IPS DF 19.7 (cell line): ENCODE measurements around the gene FADS1.

Source experiments
- DNase-seq: peaks from one replicate; pipeline ENCODE4 v3.0.0-alpha.2; 2013; ENCODE audit warnings: low read depth, low spot score

The FADS1 gene

DNA sequence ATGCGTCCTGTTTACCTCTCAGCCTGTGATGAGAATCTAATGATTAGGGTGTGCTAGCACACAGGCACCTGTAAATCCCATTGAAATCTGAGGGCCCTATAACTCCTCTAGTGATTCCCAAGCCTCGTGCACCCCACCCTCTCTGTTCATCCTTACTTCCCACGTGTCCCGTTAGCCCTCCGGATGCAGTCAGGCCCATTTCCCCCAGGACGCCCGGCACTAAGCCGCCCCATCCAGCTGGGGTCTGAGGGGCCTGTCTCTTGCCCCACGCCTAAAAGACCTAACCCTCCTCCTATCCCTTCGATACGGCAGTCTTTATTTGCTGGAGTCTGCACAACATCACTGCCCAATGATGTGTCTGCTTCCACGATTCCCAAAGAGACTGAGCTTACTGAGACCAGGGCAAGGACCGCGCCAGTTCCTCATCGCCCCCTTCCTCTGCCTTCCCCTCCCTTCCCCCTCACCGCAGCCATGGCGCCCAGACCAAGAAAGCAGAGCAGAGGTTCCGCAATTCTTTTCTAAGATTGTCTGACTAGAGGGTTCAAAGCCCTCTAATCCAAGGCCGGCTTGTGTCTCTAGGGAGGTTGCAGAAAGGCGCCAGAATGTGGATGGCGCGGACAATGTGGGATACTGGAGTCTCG is 10.2 kb upstream of the FADS1 start:
- no peak for DNase-seq

DNA sequence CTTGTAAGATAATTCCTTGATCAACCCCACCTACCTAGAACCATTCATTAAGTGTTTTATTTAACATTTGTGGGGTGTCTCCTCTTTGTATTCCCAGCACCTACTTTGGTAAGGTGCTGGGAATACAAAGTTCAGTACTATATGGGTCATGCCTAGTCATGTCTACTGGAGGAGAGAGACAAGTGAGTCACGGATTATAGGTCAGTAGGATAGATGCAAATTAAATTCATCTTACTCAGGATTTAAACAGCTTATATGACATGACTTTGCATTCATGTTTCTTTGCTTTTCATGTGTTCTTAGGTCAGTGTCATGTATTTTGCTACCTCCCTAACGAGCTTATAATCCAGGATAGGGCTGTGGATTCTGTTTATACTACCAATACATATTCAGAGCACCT is 3.4 kb upstream of the FADS1 start:
- no peak for DNase-seq

DNA sequence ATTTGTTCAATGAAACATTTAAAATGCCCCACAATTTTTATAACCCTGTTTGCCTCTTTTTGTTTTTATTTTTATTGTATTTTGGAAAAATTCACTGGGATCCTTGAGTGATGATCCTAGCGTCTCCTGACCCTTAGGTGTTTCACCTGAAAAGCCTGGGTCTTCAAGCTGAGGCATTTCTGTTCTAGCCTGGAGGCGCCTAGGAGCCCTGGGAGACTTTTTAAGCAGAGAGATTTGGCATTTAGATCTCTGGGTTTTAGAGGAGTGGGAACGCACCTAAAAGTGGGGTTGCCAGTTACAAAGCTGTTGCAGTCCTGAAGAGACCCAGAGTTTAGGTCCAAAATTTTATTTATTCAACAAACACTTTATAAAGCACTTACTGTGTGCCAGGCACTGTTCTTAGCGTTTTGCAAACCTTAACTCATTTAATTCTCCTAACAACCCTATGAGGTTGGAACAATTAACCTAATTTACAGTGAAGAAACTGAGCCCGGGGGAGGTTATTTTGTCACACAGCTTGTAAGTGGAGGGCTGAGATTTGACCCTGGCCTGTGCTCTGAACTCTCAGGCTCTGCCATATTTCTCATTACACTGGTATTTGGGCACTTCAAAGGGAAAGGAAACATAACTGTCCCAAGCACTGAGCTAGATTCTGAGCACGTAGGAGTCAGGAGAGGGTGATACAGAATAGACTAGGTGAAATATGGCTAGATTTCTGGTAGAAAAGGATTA is 834 bp upstream of the FADS1 start:
- DNase-seq: no peak

DNA sequence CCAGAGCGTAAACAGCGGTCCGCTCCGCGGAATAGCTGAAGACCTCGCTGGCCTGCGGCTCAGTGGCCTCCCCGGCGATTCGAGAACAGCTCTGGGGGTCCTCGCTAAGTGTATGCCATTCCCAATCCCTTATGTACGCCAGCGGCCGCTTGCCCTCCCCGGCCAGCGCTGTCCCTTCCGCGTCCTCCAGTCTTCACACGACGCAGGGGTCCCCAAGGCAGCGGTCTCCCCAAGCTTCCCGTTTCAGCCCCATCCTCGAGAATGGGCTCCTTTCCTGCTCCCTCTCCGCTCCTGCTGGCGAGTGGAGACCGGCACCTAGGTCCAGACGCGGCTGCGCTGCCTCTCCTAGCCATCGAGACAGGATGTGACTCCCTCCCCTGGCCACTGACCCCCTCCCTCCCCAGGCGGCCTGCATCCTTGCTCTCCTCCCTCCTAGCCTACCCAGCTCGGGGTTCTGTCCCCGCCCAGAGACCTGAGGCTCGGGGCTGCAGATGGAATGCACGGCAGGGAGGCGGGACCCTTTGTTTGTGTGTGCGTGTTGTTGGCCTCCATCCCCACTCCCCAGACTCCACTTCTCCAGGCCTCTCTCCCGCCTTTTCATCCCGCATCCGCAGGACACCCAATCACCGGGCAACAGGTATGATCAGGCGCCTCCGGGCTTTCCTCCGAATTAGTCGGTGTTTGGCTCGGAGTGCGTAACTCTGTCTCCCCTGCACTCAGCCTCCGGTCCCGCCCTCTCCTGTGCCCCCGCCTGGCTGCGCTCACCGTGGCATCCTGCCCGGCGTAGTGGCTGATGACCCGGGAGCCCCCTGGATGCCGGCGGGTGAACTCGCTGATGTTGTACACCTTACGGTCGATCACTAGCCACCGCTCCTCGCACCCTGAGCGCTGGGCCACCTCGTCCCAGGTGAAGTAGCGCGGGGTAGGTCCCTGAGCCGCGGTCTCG is 740 bp downstream of the FADS1 start:
- DNase-seq: no peak

DNA sequence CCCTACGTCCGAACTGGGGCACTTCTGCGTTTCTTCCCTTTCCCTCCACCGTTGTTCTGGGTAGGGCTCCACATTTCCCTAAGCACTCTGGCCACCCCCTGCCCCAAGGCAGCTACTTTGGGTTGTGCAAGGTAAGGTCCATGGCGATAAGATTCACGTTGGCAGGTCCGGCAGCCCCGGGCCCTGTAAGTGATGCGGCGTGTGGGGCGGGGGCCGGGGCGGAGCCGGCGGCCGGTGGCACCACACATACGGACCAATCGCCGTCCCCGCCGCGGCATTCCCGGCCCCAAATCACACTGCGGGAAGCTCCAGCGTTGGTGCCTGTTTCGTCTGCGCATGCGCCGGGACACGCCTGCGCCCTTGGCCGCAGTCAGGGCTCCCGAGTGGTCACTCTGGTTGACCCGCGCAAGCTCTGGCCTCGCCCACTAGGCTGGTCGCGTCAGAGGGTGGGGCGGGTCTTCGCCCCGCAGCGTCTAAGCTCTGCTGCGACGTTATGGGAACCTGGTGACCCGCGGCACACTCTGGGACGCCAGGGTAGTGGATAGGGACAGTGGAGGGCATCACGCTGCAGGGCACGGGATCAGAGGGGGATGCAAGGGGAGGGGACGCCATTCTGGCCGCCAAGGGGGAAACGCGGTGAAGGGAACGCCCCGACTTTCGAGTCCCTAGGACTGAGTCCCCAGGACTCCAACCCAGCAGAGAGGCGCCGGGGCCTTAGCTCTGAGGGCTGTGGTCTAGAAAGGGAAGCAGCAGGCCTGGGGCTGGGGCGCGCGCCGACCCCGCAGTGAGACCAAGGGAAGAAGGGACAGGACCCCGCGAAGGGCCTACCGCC is 1.6 kb downstream of the FADS1 start:
- peak; percentile 91 for DNase-seq

DNA sequence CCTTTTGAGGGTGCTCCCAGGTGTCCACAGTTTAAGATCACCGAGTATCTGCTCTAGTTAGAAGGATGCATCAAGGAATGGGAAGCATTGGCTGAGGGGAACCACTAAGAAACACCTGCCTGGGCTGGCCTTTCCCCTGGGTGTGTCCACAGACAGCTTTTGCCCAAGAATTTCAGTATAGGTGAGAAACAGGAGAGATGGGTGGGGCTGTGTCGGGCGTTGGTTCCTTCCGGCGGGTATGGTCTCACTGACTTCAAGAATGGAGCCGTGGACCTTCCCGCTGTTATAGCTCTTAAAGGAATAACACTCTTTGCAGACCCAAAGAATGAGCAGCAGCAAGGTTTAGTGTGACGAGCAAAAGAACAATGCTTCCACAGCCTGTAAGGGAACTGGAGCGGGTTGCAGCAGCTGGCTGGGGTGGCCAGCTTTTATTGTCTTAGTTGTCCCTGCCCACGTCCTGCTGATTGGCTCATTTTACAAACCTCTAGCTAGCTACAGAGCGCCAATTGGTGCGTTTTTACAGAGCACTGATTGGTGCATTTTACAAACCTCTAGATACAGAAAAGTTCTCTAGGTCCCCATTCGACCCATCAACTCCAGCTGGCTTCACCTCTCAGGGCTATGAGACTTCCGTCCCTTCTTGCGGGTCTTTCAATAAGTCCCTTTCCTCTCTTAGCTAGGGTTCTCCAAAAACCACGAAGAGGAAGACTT is 2.4 kb downstream of the FADS1 start:
- DNase-seq: no peak

DNA sequence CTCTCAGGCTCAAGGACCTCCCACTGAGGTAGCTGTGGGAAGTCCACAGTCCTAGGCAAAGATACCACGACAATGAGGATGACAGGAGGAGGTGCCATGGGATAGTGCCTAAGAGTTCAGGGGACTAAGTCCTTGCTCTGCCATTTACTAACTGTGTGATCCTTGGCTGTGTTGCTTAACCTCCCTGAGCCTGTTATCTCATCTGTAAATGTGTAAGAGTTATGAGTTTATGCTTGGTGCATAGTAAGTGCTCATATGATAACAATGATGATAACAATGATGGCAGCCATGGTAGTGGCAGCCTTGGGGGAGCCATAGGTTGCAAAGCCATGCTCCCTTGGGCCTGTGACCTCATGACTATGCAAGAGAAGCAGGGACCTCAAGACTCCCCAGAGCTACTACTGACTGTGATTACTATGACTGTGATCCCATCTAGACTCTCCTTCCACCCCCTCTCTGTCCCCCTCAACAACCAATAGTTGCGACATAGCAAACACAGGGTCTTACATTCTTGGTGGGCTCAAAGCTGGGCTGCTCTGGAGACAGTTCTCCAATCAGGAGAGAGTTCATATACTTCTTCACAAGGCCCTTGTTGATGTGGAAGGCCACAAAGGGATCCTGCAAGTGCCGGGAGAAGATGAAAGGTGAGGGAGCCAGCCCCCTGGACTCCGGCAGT is 3.9 kb downstream of the FADS1 start:
- no peak for DNase-seq

DNA sequence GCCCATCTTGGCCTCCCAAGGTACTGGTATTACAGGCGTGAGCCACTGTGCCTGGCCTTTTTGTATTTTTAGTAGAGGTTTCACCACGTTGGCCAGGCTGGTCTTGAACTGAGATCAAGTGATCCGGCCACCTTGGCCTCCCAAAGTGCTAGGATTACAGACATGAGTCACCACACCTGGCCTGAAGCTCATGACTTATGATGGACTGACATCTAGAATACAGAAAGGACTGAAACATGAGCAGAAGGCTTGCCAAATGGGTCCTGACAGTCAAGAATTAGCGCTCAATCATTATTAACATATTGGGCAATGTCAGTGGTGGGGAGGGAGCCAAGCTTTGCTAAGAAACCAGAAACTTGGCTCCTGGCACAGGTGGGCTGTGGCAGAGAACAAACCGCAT is 5.0 kb downstream of the FADS1 start:
- no peak for DNase-seq

DNA sequence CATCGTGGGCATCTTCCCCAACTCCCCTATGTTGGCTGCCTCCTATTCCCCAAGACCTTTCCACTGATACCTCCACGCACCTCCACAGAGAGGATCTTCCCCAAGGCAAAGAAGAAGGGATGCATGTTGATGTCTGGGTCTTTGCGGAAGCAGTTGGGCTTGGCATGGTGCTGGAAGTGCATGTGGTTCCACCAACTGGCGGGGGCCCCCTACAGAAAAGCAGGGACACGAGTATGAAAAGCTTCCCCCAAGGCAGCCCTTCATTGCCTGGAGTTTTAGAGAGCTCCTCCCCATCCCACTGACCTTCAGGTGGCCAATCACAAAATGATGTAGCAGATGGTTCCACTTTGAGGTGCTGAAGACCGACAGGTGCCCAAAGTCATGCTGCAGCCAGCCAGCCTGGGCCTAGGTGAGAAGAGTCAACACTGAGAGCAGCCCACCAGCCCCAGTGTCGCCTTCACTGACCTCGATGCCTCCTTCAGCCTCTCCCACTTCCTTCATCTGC is 6.1 kb downstream of the FADS1 start:
- DNase-seq: no peak

DNA sequence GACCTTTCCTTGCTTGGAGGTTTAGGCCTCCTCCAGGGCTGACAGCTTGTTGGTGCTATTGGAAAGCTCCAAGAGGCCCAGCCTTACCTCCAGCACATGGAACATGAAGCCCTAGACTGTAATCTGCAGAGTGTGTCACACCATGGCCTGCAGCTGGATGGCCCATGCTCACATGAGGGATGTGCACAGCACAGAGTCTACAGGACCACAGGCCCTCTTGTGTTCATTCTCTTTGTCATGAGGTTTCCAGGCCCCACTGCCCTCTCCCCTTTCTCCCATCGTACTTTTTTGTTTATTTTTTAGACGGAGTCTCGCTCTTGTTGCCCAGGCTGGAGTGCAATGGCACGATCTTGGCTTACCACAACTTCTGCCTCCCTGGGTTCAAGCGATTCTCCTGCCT is 10.0 kb downstream of the FADS1 start:
- no peak for DNase-seq

DNA sequence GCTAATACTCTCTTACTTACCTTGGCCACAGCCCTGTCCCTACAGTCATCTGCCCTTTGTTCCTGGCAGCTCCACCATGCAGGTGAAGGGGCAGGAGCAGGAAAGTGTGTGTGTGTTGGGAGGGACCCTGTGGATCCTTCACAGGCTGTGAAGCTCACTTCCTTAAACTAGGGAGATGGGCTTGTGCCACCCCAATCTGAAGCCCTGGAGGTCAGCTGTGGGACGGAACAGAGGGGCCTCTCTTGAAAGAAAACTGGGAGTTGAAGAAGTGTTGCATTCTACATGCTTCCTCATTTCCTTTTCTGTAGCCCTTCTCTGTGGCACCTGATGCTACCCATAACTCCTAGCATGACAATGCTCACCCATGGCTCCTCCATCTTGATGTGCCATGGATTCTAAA is 11.7 kb downstream of the FADS1 start:
- DNase-seq: no peak

DNA sequence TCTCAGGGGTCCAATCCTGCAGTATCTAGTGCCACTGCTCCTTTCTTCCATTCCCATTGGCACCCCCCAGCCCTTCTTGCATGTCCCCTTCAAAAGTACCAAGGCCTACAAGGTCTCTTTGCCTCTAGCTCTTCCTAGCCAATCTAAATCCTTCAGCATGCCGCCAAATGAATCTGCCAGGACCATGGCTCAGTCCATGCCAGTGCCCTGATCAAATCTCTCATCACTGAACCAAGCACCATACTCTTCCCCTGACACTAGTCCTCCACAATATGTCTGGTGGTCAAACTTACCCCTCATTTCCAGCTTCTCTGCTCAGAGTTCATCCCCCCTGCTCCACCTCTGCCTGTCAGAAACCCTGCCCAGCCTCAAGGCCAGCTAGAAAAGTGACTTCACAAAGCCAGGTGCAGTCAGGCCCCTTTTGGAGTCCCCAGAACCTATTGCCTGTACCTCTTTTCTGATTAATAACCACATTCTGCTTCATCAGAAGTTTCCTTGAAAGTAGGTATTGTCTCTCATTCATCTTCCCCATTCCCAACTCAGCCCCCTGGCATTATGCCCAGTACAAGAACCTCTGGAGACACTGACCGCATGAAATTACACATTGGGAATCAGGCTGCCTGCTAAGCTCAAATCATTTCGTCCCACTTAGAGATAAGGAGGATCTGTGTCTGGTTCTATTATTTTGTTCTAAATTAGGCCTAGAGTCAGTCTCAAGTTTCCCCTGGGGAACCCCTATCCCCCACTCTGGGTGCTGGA is 12.7 kb downstream of the FADS1 start:
- no peak for DNase-seq

DNA sequence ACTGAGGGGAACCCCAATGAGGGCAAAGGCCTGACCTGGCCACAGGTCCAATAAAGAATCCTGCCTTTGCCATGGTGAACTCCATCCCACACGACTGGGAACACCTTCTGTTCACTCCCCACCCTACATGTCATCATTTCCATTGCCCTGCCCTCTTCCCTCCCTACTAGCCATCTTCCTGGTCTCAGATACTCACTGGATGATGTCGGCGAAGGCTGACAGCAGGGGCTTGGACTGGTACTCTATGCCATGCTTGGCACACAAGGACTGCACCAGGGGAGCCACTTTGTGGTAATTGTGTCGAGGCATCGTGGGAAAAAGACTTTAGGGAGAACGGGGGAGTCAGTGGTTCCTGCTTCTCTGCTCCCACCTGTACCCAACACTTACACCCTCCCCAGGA is 14.2 kb downstream of the FADS1 start:
- no peak for DNase-seq

DNA sequence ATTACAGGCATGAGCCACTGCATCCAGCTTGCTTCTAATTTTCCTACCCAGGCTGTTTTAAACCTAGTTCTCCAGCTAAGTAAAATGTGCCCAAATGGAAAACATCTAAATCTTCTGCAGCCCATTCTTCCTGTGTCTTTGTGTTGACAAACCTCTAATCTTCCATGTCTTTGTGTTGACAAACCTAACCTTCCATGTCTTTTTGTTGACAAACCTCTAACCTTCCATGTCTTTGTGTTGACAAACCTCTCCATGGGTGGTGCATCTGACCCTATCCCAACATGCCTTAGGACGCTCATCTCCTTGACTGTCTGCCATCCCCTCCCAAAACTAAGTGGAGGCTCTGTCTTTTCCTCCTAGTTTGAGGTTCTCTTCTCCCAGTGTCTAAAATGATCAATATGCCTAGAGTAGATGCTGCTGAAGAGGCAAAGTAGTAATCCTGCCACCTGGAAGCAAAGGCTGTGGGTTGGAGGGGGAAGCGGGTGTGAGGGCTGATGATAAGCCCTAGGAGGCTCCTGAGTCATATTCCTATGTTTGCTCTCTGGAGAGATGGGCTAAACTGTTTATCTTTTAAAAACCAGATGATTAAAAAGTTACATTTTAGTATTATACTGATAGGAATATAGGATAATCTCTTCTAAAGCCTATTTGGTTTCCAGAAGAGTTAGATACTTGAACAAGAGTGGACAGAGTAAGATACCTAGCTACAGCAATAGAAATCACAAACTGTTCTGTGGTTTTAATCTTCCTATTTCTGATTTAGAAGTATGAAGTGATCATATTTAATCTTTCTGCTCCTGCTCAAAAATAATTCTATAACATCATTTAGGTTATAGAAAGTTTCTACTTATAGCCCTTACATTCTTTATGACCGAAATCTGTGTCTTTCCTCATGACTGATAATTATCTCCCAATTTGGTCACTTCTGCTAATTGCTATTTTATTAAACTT is 16.2 kb downstream of the FADS1 start:
- DNase-seq: no peak

DNA sequence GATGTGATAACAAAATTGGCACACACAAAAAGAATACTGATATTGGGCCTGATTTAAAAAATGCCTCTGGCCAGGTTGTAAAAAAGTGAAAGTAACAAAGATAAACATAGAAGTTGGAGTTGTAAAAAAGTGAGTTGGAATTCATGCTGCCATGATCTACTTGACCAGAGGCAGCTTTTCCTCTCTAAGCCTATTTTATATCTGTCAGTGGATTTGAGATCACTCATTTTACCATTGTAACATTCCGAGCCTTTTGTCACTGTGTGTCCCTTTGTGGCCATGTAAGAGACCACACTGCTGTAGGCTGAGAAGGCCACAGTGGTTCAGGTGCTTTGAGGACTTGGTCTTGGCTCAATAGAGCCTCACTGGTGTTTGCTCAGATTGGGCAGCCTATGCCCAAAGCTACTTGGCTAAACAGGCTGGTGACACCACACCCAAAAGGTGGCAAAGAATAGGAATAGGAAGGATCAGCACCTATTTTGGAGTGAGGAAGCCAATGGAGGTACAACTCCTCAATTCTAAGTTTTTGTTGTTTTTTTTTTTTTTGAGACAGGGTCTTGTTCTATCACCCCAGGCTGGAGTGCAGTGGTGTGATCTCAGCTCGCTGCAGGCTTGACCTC is 17.0 kb downstream of the FADS1 start:
- DNase-seq: no peak

DNA sequence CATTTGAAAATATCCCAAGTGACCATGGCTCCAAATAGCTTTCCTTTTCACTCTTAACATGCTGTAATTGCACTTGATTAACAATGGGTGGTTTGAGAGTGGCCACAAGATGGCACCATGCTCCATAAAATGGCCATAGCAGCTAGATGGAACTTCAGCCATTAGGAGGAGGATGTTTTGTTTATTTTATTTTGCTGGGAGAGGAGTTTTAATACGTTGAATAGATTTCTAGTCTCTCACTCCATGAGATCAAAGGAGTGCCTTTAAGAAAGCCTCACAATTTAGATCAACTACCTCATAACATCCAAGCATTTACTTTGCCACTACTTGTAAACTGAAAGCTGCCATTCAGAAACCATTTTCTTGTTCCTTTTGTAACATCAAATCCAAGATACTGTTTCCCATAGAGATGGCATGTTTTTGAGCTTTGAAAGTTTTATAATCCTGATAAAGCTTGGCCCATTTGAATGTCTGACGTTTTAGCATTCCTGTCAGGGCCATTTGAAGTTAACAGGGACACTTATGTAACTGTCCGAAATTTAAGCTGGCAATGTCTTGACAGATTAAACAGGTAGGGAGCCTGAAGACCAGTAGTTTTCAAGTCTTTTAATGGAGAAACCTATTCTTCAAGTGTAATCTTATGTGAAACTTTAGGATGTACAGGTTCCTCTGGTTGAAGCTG is 19.4 kb downstream of the FADS1 start:
- no peak for DNase-seq

DNA sequence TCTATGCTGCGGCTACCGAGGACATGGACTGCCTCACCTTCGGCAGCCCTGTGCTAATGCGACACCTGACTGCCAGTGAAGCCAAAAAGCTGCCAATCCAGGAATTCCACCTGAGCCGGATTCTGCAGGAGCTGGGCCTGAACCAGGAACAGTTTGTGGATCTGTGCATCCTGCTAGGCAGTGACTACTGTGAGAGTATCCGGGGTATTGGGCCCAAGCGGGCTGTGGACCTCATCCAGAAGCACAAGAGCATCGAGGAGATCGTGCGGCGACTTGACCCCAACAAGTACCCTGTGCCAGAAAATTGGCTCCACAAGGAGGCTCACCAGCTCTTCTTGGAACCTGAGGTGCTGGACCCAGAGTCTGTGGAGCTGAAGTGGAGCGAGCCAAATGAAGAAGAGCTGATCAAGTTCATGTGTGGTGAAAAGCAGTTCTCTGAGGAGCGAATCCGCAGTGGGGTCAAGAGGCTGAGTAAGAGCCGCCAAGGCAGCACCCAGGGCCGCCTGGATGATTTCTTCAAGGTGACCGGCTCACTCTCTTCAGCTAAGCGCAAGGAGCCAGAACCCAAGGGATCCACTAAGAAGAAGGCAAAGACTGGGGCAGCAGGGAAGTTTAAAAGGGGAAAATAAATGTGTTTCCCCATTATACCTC is 20.8 kb downstream of the FADS1 start:
- DNase-seq: no peak
